Measurements from ENCODE around the gene HYCC1.

The HYCC1 gene

GRCh38 chr7:22969010-22969431 is 44.9 kb downstream of the HYCC1 start:
- no peak for TF ChIP-seq CTCF (IDR thresholded peaks at IDR 0.05; ENCODE audit: low read length)
- TF ChIP-seq EZH2 (IDR thresholded peaks at IDR 0.05; ENCODE audit: borderline replicate concordance, low read length) = no peak
- H3K9me2 ChIP-seq (ENCODE audit: low read depth, low read length) = no peaks in the 10 kb centered on the region
- H3K4me3 ChIP-seq (ENCODE audit: low read depth, low read length, poor library complexity, severe bottlenecking) = no peak overlapping the region
- H3K4me2 ChIP-seq (ENCODE audit: low read length) = no peak overlapping the region
- H3K4me1 ChIP-seq (ENCODE audit: insufficient read depth, low read length, severe bottlenecking) = no peaks in the 10 kb centered on the region
- H4K20me1 ChIP-seq (ENCODE audit: insufficient read depth, low read length) = no peaks in the 10 kb centered on the region
- H3K27ac ChIP-seq (ENCODE audit: low read depth, low read length, poor library complexity, severe bottlenecking) = no peak overlapping the region
- no peaks in the 10 kb centered on the region for H3K79me2 ChIP-seq (ENCODE audit: insufficient read depth, low read length)
- H3K36me3 ChIP-seq (ENCODE audit: insufficient read depth, low read length) = no peaks in the 10 kb centered on the region
- no peaks in the 10 kb centered on the region for H3F3A ChIP-seq (ENCODE audit: insufficient read depth, low read length)
- H3K9me3 ChIP-seq (ENCODE audit: low read length) = no peaks in the 10 kb centered on the region
- no peak overlapping the region for H2AFZ ChIP-seq (ENCODE audit: low read length)
- no peak overlapping the region for H3K9ac ChIP-seq (ENCODE audit: low read length)
- no peaks in the 10 kb centered on the region for H3K27me3 ChIP-seq (ENCODE audit: insufficient read depth, low read length)
